Activated CD4-positive, CD25-positive, alpha-beta regulatory T cell treated with anti-CD3 and anti-CD28 coated beads, Interleukin-2, amount 50 U/mL, for 24 hours (primary cell): ENCODE measurements around the gene ZC3H8.

Experiments
- ATAC-seq, 2 donors: fragments of 150-1000 bp; cut with Tn5 transposase; one replicate each; pipeline ENCODE4 v1.10.0; 2021; ENCODE audit warnings: mild to moderate bottlenecking in 1 of 2, moderate library complexity in 1 of 2

ZC3H8 gene

GRCh38 chr2:112194482-112194881, 60.4 kb downstream of the ZC3H8 start:
- ATAC-seq: no peak

- no peak for ATAC-seq
Observed at GRCh38 chr2:112194028-112194427, 60.8 kb downstream of the ZC3H8 start.

GRCh38 chr2:112189001-112189556, 65.8 kb downstream of the ZC3H8 start:
- ATAC-seq: no peak

GRCh38 chr2:112187805-112188596, 66.8 kb downstream of the ZC3H8 start:
- ATAC-seq: peak; percentile 82 to 85

- no peak for ATAC-seq
Observed at GRCh38 chr2:112187046-112187715, 67.7 kb downstream of the ZC3H8 start.

GRCh38 chr2:112185131-112185530, 69.7 kb downstream of the ZC3H8 start:
- no peak for ATAC-seq

- ATAC-seq: no peak
Observed at GRCh38 chr2:112184121-112184520, 70.7 kb downstream of the ZC3H8 start.

GRCh38 chr2:112183327-112184025, 71.4 kb downstream of the ZC3H8 start:
- ATAC-seq: no peak

GRCh38 chr2:112182581-112183034, 72.2 kb downstream of the ZC3H8 start:
- peak; percentile 74 for ATAC-seq

GRCh38 chr2:112181571-112182290, 73.1 kb downstream of the ZC3H8 start:
- peak; percentile 73 to 75 for ATAC-seq

- ATAC-seq: no peak
Observed at GRCh38 chr2:112175958-112176573, 78.8 kb downstream of the ZC3H8 start.

GRCh38 chr2:112175333-112175732, 79.5 kb downstream of the ZC3H8 start:
- no peak for ATAC-seq

GRCh38 chr2:112174383-112174782, 80.5 kb downstream of the ZC3H8 start:
- ATAC-seq: no peak

GRCh38 chr2:112173646-112174319, 81.1 kb downstream of the ZC3H8 start:
- peak; percentile 38 for ATAC-seq

- ATAC-seq: no peak
Observed at GRCh38 chr2:112170495-112170894, 84.3 kb downstream of the ZC3H8 start.

- ATAC-seq: no peak
Observed at GRCh38 chr2:112168422-112169124, 86.3 kb downstream of the ZC3H8 start.

- peak; percentile 72 to 87 for ATAC-seq
Observed at GRCh38 chr2:112166806-112167499, 87.9 kb downstream of the ZC3H8 start.

GRCh38 chr2:112165296-112165695, 89.5 kb downstream of the ZC3H8 start:
- no peak for ATAC-seq

- ATAC-seq: no peak
Observed at GRCh38 chr2:112164876-112165275, 90.0 kb downstream of the ZC3H8 start.

GRCh38 chr2:112163541-112163981, 91.3 kb downstream of the ZC3H8 start:
- no peak for ATAC-seq
